22Rv1 (cell line): ENCODE measurements around the gene MAP4K3.
"Not testable (repeated sequence)": the region's sequence is repeated elsewhere in the genome, so short reads cannot be mapped to it uniquely, and the experiment has no call there.

ENCODE experiments used
- H3K27ac ChIP-seq: fragments of 450-650 bp; 2 replicates; pipeline ENCODE4 v1.5.1; 2017
- ZFX ChIP-seq: fragments of 450-650 bp; IDR thresholded peaks from 2 replicates; pipeline ENCODE4 v1.6.1; 2017; ENCODE audit warnings: antibody characterized with exemption, borderline replicate concordance
- TF ChIP-seq, protein P1 (sequence below): fragments of 450-650 bp; IDR thresholded peaks from 2 replicates; pipeline ENCODE4 v1.5.1; 2017; ENCODE audit warnings: mild to moderate bottlenecking

Gene MAP4K3

GRCh38 chr2:39338502-39338901 is 98.6 kb downstream of the MAP4K3 start:
- H3K27ac ChIP-seq, result no peak overlapping the region
- TF ChIP-seq, protein P1, sequence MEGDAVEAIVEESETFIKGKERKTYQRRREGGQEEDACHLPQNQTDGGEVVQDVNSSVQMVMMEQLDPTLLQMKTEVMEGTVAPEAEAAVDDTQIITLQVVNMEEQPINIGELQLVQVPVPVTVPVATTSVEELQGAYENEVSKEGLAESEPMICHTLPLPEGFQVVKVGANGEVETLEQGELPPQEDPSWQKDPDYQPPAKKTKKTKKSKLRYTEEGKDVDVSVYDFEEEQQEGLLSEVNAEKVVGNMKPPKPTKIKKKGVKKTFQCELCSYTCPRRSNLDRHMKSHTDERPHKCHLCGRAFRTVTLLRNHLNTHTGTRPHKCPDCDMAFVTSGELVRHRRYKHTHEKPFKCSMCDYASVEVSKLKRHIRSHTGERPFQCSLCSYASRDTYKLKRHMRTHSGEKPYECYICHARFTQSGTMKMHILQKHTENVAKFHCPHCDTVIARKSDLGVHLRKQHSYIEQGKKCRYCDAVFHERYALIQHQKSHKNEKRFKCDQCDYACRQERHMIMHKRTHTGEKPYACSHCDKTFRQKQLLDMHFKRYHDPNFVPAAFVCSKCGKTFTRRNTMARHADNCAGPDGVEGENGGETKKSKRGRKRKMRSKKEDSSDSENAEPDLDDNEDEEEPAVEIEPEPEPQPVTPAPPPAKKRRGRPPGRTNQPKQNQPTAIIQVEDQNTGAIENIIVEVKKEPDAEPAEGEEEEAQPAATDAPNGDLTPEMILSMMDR, result no peak
- TF ChIP-seq ZFX, result no peak

- no peak for TF ChIP-seq ZFX
- TF ChIP-seq, protein P1, result no peak
- H3K27ac ChIP-seq, result no peak overlapping the region
Measured at GRCh38 chr2:39335930-39336329, 101.2 kb downstream of the MAP4K3 start.

DNA sequence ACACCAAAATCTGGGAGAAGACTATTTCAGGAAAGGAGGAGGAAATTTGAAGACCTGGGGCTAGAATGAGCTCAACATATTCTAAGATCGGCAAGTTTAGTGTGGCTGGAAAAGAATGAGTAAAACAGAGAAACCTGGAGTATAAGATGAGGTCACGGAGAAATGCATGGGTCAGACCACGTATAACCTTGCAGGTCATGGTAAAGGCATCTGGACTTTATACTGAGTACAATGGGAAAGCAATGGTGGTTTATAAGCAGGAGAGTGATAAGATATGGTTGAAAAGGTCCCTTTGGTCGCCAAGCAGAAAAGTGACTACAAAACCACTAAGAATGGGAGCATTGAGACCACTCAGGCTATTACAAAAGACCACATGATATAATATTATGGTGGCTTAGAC is 102.1 kb downstream of the MAP4K3 start:
- no peak for TF ChIP-seq ZFX
- TF ChIP-seq, protein P1, result no peak
- no peak overlapping the region for H3K27ac ChIP-seq

DNA sequence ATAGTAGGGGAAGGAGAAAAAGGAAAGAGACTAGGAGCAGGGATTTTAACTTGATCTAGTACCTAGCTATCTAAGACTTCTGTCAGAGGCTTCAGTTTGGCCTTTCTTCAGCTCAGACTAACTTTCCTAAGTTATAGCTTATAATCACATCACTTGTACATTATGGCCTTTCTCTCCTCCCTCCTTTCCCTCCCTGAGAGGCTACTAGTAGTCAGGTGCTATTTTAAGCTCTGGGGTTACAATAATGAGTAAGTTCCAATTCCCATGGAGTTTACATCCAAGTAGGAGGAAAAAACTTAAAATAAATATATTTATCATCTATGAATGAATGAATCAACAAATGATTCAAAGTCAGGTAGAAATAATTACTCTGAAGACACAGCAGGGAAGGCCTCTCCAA is 102.6 kb downstream of the MAP4K3 start:
- TF ChIP-seq, protein P1, result no peak
- TF ChIP-seq ZFX, result no peak
- no peak overlapping the region for H3K27ac ChIP-seq

DNA sequence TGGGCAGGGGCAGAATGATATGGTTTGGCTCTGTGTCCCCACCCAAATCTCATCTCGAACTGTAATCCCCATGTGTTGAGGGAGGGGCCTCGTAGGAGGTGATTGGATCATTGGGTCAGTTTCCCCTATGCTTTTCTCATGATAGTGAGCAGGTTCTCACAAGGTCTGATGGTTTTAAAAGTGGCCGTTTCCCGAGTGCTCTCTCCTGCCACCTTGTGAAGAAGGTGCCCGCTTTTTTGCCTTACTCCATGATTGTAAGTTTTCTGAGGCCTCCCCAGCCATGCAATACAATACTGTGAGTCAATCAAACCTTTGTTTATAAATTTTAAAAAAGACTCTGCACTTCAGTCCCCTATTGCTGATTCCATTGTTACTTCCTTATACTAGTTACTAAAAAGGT is 110.4 kb downstream of the MAP4K3 start:
- TF ChIP-seq, protein P1, result peak; percentile 22; the same call in 1 of the 2 replicates
- no peak for TF ChIP-seq ZFX
- no peak overlapping the region for H3K27ac ChIP-seq

DNA sequence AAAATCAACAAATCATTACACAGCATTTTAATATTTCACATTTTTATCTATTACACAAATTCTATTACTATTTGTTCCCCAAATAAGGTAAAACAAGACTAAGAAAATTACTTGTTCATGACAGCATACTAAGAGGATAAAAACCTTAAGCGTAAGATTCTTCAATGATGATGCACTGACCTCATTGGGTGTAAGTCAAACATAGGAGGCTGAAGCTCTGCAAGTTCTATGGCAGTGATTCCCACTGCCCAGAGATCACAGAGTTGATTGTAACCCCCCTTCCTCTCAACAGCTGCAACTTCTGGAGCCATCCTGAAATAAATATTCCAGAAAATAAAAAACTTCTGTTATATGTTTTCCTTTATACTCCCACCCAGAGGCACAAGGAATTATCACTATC is 111.1 kb downstream of the MAP4K3 start:
- no peak for TF ChIP-seq ZFX
- TF ChIP-seq, protein P1, result no peak
- no peak overlapping the region for H3K27ac ChIP-seq

DNA sequence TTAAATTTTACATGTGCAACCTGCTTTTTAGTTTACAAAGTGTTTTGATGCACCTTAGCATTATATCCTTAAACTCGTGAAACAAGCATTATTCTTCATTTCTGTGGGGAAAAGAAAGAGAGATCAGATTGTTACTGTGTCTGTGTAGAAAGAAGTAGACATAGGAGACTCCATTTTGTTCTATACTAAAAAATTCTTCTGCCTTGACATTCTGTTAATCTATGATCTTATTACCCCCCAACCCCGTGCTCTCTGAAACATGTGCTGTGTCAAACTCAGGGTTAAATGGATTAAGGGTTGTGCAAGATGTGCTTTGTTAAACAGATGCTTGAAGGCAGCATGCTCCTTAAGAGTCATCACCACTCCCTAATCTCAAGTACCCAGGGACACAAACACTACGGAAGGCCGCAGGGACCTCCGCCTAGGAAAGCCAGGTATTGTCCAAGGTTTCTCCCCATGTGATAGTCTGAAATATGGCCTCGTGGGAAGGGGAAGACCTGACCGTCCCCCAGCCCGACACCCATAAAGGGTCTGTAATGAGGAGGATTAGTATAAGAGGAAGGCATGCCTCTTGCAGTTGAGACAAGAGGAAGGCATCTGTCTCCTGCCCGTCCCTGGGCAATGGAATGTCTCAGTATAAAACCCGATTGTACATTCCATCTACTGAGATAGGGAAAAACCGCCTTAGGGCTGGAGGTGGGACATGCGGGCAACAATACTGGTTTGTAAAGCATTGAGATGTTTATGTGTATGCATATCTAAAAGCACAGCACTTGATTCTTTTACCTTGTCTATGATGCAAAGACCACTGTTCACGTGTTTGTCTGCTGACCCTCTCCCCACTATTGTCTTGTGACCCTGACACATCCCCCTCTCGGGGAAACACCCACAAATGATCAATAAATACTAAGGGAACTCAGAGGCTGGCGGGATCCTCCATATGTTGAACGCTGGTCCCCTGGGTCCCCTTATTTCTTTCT is 115.7 kb downstream of the MAP4K3 start:
- not testable (repeated sequence) for H3K27ac ChIP-seq

DNA sequence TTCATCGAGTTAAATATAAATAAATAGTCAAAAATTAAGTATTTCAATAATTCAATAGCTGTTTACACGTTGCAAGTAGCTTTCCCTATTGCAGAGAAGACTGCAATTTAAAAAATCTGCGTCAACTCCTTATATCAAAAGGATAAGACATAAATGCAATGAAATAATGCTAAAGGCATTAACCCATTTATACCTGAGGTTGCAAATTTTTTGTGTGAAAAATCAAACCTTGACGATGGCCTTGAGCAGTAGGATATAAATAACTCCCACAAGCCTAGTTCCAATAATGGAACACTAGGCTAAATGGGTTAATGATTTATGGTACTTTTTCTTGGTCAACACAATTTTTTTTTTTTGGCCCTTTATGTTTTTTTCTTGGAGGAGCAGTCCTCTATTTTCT is 116.9 kb downstream of the MAP4K3 start:
- no peak overlapping the region for H3K27ac ChIP-seq

More for the DNA sequence above, 116.9 kb downstream of the MAP4K3 start:
- TF ChIP-seq, protein P1, result no peak
- TF ChIP-seq ZFX, result no peak
